PC-3 (cell line): Measurements from ENCODE around the gene ASB16. TPM values are rescaled to one million over a fixed set of nuclear protein-coding genes. Genes with fewer than 3 reads are reported as not detected.

Experiments
- ATAC-seq: fragments of 200-7000 bp; cut with Tn5 transposase; 2 replicates; pipeline ENCODE4 v1.9.1; 2020; ENCODE audit warnings: mild to moderate bottlenecking, moderate library complexity
- BruUV-seq: library from RNA; stranded (reverse); fragments of 400-500 nt; replicated peaks from 2 replicates; lab custom pipeline; 2021; lab: Mats Ljungman, UMichigan
- CTCF ChIA-PET: fragments of 300-600 bp; sonication (Branson Sonifier 250); formaldehyde crosslinking; loops from one replicate; lab custom pipeline; 2022; ENCODE audit warnings: antibody characterized with exemption; lab: Charles Lee
- POLR2A ChIA-PET: fragments of 300-600 bp; sonication (Branson Sonifier 250); formaldehyde crosslinking; loops from one replicate; lab custom pipeline; 2022; ENCODE audit warnings: antibody characterized with exemption; ENCODE audit not compliant: unreplicated experiment; lab: Charles Lee
- DNase-seq: peaks from one replicate; pipeline ENCODE4 v3.0.0-alpha.2; 2015
- H2AFZ ChIP-seq: fragments of 300-600 bp; sonication (generic); 2 replicates; pipeline ENCODE4 v1.6.0; 2016; ENCODE audit warnings: antibody characterized with exemption, low read length
- H3F3A ChIP-seq: fragments of 300-600 bp; sonication (generic); one replicate; pipeline ENCODE4 v1.6.0; 2017; ENCODE audit warnings: antibody characterized with exemption, low read length, control low read depth, mild to moderate bottlenecking; ENCODE audit not compliant: unreplicated experiment
- H3K27ac ChIP-seq: fragments of 300-600 bp; sonication (generic); 2 replicates; pipeline ENCODE4 v1.5.1; 2016; ENCODE audit warnings: mild to moderate bottlenecking, low read length
- H3K27me3 ChIP-seq: fragments of 300-600 bp; sonication (generic); 2 replicates; pipeline ENCODE4 v1.6.1; 2016; ENCODE audit warnings: low read length, mixed read lengths
- H3K36me3 ChIP-seq: fragments of 300-600 bp; sonication (generic); 2 replicates; pipeline ENCODE4 v1.6.1; 2016; ENCODE audit warnings: low read depth, mixed run types, low read length, mixed read lengths
- H3K4me1 ChIP-seq: fragments of 300-600 bp; sonication (generic); 2 replicates; pipeline ENCODE4 v1.5.1; 2016; ENCODE audit warnings: low read length; ENCODE audit not compliant: insufficient read depth
- H3K4me2 ChIP-seq: fragments of 300-600 bp; sonication (generic); 2 replicates; pipeline ENCODE4 v1.6.0; 2016; ENCODE audit warnings: low read length
- H3K4me3 ChIP-seq: fragments of 300-600 bp; sonication (generic); 2 replicates; pipeline ENCODE4 v1.5.1; 2016; ENCODE audit warnings: mild to moderate bottlenecking, low read length, mixed read lengths
- H3K79me2 ChIP-seq: fragments of 300-600 bp; sonication (generic); 2 replicates; pipeline ENCODE4 v1.6.1; 2017; ENCODE audit warnings: low read length, mixed read lengths
- H3K9ac ChIP-seq: fragments of 300-600 bp; sonication (generic); 2 replicates; pipeline ENCODE4 v1.6.0; 2016; ENCODE audit warnings: mild to moderate bottlenecking, low read length
- H3K9me2 ChIP-seq: fragments of 300-600 bp; sonication (generic); replicated peaks from 2 replicates; pipeline ENCODE4 v1.6.1; 2016; ENCODE audit warnings: mixed run types, low read length, mixed read lengths
- H3K9me3 ChIP-seq: fragments of 300-600 bp; sonication (generic); 2 replicates; pipeline ENCODE4 v1.6.1; 2016; ENCODE audit warnings: low read length, mixed read lengths
- H4K20me1 ChIP-seq: fragments of 300-600 bp; sonication (generic); 2 replicates; pipeline ENCODE4 v1.6.1; 2016; ENCODE audit warnings: low read length, mixed read lengths
- CTCF ChIP-seq: fragments of 300-600 bp; sonication (generic); conservative IDR thresholded peaks from 2 replicates; pipeline ENCODE4 v1.5.1; 2017; ENCODE audit warnings: antibody characterized with exemption, low read depth, mild to moderate bottlenecking, low read length
- EZH2 ChIP-seq: fragments of 300-600 bp; sonication (generic); IDR thresholded peaks from one replicate; pipeline ENCODE4 v1.6.1; 2017; ENCODE audit warnings: antibody characterized with exemption, mild to moderate bottlenecking, low read length; ENCODE audit not compliant: unreplicated experiment
- EZH2phosphoT487 ChIP-seq: fragments of 300-600 bp; sonication (generic); IDR thresholded peaks from 2 replicates; pipeline ENCODE4 v1.6.1; 2018; ENCODE audit warnings: mild to moderate bottlenecking, antibody characterized with exemption, low read length, borderline replicate concordance
- intact Hi-C: fragments of 100-400 bp; cut with micrococcal nuclease; formaldehyde crosslinking; loops from 2 replicates; pipeline ENCODE4 v1.9.0; 2023
- total RNA-seq: library from RNA; depleted of rRNA; stranded (reverse); fragments of >200 nt; gene quantifications from 2 replicates; pipeline ENCODE4 v1.2.3, GENCODE V29; 2014

ASB16 gene
- total RNA-seq, 1 experiment from 2014 or later = 0.51 TPM

GRCh38 chr17:44210342-44211192, 40.1 kb downstream of the ASB16 start:
- BruUV-seq = no TSS peak
- Histone ChIP-seq H3K9me3 (no peaks in the 10 kb centered on the region), H3K4me1 (peaks cover 31% of the 10 kb centered on the region), H2AFZ (no peak overlapping the region), H3K79me2 (peaks cover 3% of the 10 kb centered on the region; the same call in 1 of the 2 replicates), H4K20me1 (no peaks in the 10 kb centered on the region), H3K9ac (no peak overlapping the region), H3K27ac (peak overlapping the region; percentile 67), H3K27me3 (no peaks in the 10 kb centered on the region), H3K4me3 (no peak overlapping the region), H3K9me2 (no peaks in the 10 kb centered on the region), H3F3A (no peaks in the 10 kb centered on the region), H3K4me2 (peak overlapping the region; percentile 3; the same call in 1 of the 2 replicates), H3K36me3 (peaks cover 58% of the 10 kb centered on the region)
- intact Hi-C loops = loop anchor here (1.0 kb wide), 1 partner anchor 121 kb away; no protein-coding TSS in a partner anchor
- CTCF ChIA-PET = interaction anchor here (0.5 to 1.5 kb wide), 8 partner anchors 8 to 135 kb away, joined by 3 to 11 read pairs (median 4); partner anchors contain the start of gene GRN
- ATAC-seq = peak; percentile 81
- peak; percentile 85 for DNase-seq
- TF ChIP-seq EZH2 (no peak), CTCF (peak; percentile 98), EZH2phosphoT487 (no peak)
- POLR2A ChIA-PET = interaction anchor here (0.6 to 0.7 kb wide), 2 partner anchors 95 to 147 kb away, joined by 3 to 4 read pairs; no protein-coding TSS in a partner anchor

- no peaks in the 10 kb centered on the region for H3F3A ChIP-seq
- no peaks in the 10 kb centered on the region for H3K9me2 ChIP-seq
- peaks cover 68% of the 10 kb centered on the region for H3K36me3 ChIP-seq
- no peak overlapping the region for H3K27ac ChIP-seq
- H3K9ac ChIP-seq = no peak overlapping the region
- H2AFZ ChIP-seq = no peak overlapping the region
- intact Hi-C loops = no loop called here
- POLR2A ChIA-PET = no interaction called here
- no peak for DNase-seq
- CTCF ChIA-PET = interaction anchor here (0.5 to 1.4 kb wide), 3 partner anchors 30 to 134 kb away, joined by 3 to 4 read pairs (median 3); no protein-coding TSS in a partner anchor
- peaks cover 31% of the 10 kb centered on the region for H3K4me1 ChIP-seq
- H3K79me2 ChIP-seq = peaks cover 13% of the 10 kb centered on the region
- no peak overlapping the region for H3K4me2 ChIP-seq
- no peaks in the 10 kb centered on the region for H4K20me1 ChIP-seq
- no peak for TF ChIP-seq CTCF
- TF ChIP-seq EZH2phosphoT487 = no peak
- no peak for TF ChIP-seq EZH2
- no peak for ATAC-seq
- BruUV-seq = no TSS peak
- no peaks in the 10 kb centered on the region for H3K9me3 ChIP-seq
- no peaks in the 10 kb centered on the region for H3K27me3 ChIP-seq
- H3K4me3 ChIP-seq = no peak overlapping the region
Observed at GRCh38 chr17:44211281-44212265, 41.1 kb downstream of the ASB16 start.
